ENCODE measurements around the gene TRAF7. TPM values are rescaled to one million over a fixed set of nuclear protein-coding genes. Genes with fewer than 3 reads are reported as not detected.

The TRAF7 gene
- total and polyA plus RNA-seq, 2 of the 8 experiments (the other 6 are each of a cell fraction or from before 2014, with no cell fraction given): 96.8 to 148 TPM

DNA sequence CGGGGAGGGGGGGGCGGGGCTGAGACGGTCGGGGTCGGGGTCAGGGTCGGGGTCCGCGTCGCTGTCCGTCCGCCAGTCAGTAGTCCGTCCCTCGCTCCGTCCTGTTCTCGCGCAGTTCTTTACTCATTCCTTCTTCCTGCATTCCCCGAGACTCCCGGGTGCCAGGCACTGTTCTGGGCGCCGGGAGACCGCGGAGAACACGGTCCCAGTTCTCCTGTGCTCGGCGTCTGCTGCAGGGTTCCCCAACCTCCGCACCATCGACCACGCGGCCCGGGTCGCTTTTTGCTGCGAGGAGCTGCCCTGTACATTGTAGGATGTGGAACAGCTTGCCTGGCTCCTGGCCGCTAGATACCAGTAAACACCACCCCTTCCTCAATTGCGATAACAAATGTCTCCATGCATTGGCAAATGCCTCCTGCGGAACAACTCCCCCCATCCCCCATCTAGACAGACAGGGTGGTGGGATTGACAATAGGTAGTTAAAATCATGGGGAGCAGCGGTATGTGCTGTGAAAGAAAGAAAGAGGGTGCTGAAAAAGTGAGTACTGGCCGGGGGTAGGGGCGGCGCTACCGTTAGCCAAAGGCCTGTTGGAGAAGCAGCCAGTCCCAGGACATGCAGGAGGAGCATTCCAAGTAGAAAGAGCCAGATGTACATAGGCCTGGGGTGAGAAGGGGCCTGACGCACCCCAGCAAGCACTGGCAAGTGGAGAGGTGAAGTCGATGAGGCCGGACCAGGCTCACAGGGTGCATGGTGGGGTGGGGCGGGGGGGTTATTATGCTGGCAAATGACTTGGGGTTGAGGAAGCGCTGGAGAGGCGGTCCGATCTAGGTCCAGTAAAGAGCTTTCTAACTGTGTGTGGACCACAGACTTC is 631 bp downstream of the TRAF7 start (continued):
- TF ChIP-seq SAP30 (IDR thresholded peaks at IDR 0.05; ENCODE audit: insufficient read depth, insufficient replicate concordance, low read length): peak; percentile 93
- no peak for TF ChIP-seq GTF2F1 (IDR thresholded peaks at IDR 0.05; ENCODE audit: borderline replicate concordance, low read depth, low read length)
